Erythroblast (primary cell): Measurements from ENCODE around the gene NFIB.

Experiments used
- GATA1 ChIP-seq: IDR thresholded peaks from 2 replicates; pipeline ENCODE4 v1.6.1; 2011; ENCODE audit warnings: low read depth, mild to moderate bottlenecking, control low read depth, low read length, moderate library complexity
- POLR2A ChIP-seq: IDR thresholded peaks from 2 replicates; pipeline ENCODE4 v1.6.1; 2011; ENCODE audit warnings: mild to moderate bottlenecking, low read length

GRCh38 chr9:14331120-14331519, 17.2 kb upstream of the NFIB start:
- no peak for TF ChIP-seq POLR2A
- no peak for TF ChIP-seq GATA1
